PFSK-1 (cell line): Measurements from ENCODE around the gene ERN1.

Source experiments
- FOXP2 ChIP-seq: optimal IDR thresholded peaks from 2 replicates; pipeline ENCODE3; 2011; ENCODE audit warnings: borderline replicate concordance, control low read depth, inconsistent platforms; ENCODE audit not compliant: insufficient read depth; ENCODE audit errors: extremely low read length, extremely low read depth
- POLR2AphosphoS5 ChIP-seq: IDR thresholded peaks from 2 replicates; pipeline ENCODE4 v1.6.1; 2012; ENCODE audit warnings: low read depth, mild to moderate bottlenecking, control low read depth, low read length, moderate library complexity
- REST ChIP-seq, 2 experiments: IDR thresholded peaks; 2 replicates each; pipeline versions ENCODE4 v1.6.1 to v1.8.0; 2011 to 2012; ENCODE audit warnings: low read depth in 2 of 2, low read length in 2 of 2, control low read depth in 1 of 2, inconsistent platforms in 1 of 2, mild to moderate bottlenecking in 1 of 2, moderate library complexity in 1 of 2; ENCODE audit not compliant: insufficient read depth in 1 of 2
- SIN3A ChIP-seq: IDR thresholded peaks from 2 replicates; pipeline ENCODE4 v1.6.1; 2012; ENCODE audit warnings: mild to moderate bottlenecking, low read length, moderate library complexity, borderline replicate concordance; ENCODE audit not compliant: insufficient read depth
- TAF1 ChIP-seq: IDR thresholded peaks from 2 replicates; pipeline ENCODE4 v1.6.1; 2012; ENCODE audit warnings: low read length, control low read depth, borderline replicate concordance; ENCODE audit not compliant: insufficient read depth

The ERN1 gene

GRCh38 chr17:64083563-64084085 is 46.3 kb downstream of the ERN1 start:
- TF ChIP-seq REST (IDR thresholded peaks at IDR 0.05; ENCODE audit: insufficient read depth in 1 of 2, low read depth in 2 of 2, low read length in 2 of 2) (no peak), SIN3A (no peak), POLR2AphosphoS5 (no peak), FOXP2 (no peak), TAF1 (no peak)

GRCh38 chr17:64083093-64083492 is 46.9 kb downstream of the ERN1 start:
- TF ChIP-seq SIN3A (no peak), REST (IDR thresholded peaks at IDR 0.05; ENCODE audit: insufficient read depth in 1 of 2, low read depth in 2 of 2, low read length in 2 of 2) (no peak), FOXP2 (no peak), TAF1 (no peak), POLR2AphosphoS5 (no peak)

- peak; percentile 25; the same call in 1 of the 2 replicates for TF ChIP-seq TAF1
- TF ChIP-seq FOXP2, result peak; percentile 64
- 0 out of 4 replicates have a peak, but pooled peaks of 1 of the 2 experiments have one; percentile 37 for TF ChIP-seq REST (IDR thresholded peaks at IDR 0.05; ENCODE audit: insufficient read depth in 1 of 2, low read depth in 2 of 2, low read length in 2 of 2)
- TF ChIP-seq POLR2AphosphoS5, result no peak
- peak; percentile 57; the same call in 1 of the 2 replicates for TF ChIP-seq SIN3A
These were observed 47.8 kb downstream of the ERN1 start for GRCh38 chr17:64081802-64082799.

- TF ChIP-seq POLR2AphosphoS5 (no peak), TAF1 (no peak), FOXP2 (no peak), REST (IDR thresholded peaks at IDR 0.05; ENCODE audit: insufficient read depth in 1 of 2, low read depth in 2 of 2, low read length in 2 of 2) (no peak), SIN3A (no peak)
These were observed 49.7 kb downstream of the ERN1 start for GRCh38 chr17:64080174-64080618.
